Posterior cingulate gyrus (tissue), 11 donors: ENCODE measurements around the gene BCL2.
"Not testable (repeated sequence)": the region's sequence is repeated elsewhere in the genome, so short reads cannot be mapped to it uniquely, and the experiment has no call there.

Experiments
- DNase-seq, 10 donors: peaks; one replicate each; pipeline versions ENCODE4 v3.0.0 to v3.0.0-alpha.2; 2020 to 2021; ENCODE audit warnings: mixed read lengths in 3 of 10
- intact Hi-C: fragments of 100-400 bp; cut with DNase I; formaldehyde crosslinking; loops from one replicate; pipeline ENCODE4 v1.15.1; 2023

The BCL2 gene

DNA sequence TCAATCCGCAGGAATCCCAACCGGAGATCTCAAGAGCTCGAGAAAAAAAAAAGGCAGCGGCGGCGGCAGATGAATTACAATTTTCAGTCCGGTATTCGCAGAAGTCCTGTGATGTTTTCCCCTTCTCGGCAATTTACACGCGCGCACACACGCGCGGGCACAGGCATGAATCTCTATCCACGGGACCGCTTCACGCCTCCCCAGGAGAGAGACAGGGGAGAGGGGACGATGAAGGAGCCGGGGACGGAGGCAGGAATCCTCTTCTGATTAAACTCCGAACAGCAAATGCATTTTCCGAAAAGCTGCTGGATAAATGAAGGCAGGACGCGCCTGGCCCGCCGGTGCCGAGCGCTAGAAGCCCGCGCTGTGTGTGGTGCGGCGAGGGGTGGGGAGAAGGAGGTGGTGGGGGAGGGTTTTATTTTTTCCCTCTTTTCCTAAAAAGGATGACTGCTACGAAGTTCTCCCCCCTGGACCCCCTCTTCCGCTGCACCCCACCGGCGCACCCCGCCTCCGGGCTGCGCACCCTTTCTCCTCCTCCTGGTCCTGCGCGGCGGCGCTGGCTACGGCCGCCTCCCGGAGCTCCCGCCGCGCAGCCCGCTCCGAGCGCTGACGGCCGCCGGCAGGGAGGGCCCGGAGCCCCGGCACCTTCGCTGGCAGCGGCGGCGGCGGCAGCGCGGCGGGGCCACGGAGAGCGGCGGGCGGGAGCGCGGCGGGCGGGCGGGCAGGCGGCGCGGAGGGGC, at the start of gene BCL2:
BCL2 (minus strand) TSS at position 387 of the 740 bp plus-strand sequence.
- DNase-seq, result peak in 8 of 10 donors; percentile 32 to 91 (median 44)
- intact Hi-C loops, result loop anchor here (1.0 to 5.0 kb wide), 4 partner anchors 48 to 602 kb away; partner anchors contain the start of genes KDSR and PHLPP1

DNA sequence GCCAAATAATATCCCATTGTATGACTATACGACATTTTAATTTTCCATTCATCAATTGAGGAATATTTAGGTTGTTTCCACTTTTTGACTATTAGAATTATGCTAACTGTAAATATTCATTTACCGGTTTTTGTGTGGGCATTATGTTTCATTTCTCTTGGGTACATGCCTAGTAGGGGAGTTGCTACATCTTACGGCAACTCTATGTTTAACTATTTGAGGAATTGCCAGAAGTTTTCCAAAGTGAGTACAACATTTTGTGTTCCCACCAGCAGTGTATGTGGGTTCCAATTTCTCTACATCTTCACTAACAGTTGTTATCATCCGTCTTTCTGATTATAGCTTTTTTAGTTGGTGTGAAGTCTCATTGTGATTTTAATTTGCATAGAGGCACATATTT, 49.0 kb upstream of the BCL2 start:
- intact Hi-C loops, result loop anchor here (5.0 kb wide), 1 partner anchor 69 kb away; no protein-coding TSS in a partner anchor
- no peak for DNase-seq

DNA sequence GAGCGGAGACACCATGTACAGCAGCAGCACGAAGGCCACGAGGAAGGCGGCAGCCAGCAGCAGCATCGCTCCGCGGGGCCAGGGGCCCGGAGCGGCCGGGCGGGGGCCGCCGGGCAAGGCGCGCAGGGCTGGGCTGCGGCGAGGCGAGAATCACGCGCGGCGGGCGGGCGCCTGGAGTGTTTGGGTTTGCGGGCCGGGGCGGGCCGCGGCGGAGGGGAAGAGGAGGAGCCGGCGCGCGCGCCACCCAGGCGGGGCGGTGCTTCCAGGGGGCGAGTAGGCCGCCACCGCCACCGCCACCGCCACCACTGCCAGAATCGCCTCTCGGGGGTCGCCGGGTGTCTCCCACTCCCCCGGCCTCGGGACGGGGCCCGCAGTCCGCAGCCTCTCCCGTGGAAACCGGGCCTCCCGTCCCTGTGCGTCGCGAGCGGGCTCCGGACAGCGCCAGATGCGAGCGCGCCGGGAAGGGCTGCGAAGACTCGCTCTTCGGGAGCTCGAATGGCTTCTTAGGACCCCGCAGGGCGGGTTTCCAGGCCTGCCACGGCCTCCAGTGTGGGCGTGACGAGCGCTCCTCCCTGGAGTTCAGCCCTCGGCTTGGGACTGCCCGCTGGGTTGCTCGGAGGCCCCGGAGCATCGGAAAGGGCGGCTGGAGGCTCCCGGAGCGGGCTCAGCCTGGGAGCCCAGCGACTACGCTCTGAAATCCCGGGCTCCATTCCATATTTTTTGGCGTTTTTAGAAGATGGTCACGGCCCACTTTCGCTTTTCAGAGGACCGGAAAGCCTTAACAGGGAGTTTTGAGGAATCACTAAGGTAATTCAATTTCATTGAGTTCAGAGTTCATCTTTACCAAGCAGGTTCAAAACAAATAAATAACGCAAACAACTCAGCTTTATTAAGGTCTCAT, 47.7 kb upstream of the BCL2 start, which contains the start of gene KDSR:
KDSR (minus strand) TSS at position 154 of the 901 bp plus-strand sequence; CDS start at position 66, 88 bp downstream.
- intact Hi-C loops, result loop anchor here (1.0 to 5.0 kb wide), 3 partner anchors 47 to 70 kb away; partner anchors contain the start of gene VPS4B
- DNase-seq, result peak; percentile 84 to 98 (median 92)

DNA sequence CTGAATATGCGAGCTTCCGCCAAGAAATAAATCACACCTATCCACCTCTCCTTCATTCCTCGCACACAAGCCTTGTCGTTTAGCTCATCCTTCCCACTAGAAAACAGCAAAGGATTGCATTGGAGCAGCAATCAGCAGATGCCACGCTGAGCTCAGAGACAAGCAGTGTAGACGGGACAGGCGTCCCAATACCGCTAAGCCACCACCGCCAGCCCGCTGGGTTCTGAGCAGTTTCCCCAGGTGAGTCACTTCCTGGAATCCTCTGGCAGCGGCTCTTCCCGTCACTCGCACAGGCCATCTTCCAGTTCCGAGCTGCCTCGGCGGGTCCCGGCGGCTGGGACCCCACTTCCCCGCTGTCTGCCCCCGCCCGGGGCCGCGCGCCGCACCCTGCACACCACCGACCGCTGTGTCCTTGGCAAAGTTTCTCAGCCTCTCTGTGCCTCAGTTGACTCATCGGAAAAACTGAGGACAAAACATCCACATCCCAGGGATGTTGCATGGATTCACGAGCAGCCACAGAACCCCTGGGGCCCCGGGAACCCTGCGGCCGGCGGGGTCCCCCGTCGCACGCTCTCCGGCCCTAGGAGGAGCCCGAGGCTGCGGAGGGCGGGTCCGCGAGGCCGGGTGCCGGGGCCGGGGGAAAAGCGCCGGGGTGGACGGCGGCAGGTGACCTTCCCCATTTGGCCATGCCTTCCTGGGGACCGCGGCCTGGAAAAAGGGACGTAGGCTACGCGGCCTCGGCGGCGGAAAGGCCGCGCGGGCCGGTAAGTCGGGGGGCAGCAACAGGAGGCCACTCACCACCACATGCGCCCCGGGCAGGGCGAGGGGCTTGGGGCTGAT, 46.9 kb upstream of the BCL2 start:
- DNase-seq, result peak in 8 of 10 donors; percentile 13 to 91 (median 46)
- intact Hi-C loops, result loop anchor here (1.0 to 5.0 kb wide), 3 partner anchors 46 to 71 kb away; partner anchors contain the start of gene VPS4B

DNA sequence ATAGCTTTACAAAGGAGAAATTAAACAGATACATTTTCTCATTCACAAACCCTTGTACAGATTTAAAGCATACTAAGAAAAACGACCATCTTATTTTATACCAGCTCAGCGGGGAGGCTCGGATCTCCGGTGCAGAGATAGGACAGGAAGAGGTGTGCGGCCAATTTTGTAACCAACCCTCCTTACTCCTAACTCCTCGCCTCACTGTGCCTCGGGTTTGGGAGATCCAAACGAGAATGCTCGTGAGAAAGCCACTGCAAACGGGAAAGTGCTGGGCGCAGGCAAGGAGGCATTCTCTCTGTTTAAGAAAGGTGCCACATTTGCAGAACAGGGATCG, 46.3 kb upstream of the BCL2 start:
- intact Hi-C loops, result loop anchor here (5.0 kb wide), 1 partner anchor 71 kb away; no protein-coding TSS in a partner anchor
- peak in 5 of 10 donors; percentile 20 to 79 (median 31) for DNase-seq

DNA sequence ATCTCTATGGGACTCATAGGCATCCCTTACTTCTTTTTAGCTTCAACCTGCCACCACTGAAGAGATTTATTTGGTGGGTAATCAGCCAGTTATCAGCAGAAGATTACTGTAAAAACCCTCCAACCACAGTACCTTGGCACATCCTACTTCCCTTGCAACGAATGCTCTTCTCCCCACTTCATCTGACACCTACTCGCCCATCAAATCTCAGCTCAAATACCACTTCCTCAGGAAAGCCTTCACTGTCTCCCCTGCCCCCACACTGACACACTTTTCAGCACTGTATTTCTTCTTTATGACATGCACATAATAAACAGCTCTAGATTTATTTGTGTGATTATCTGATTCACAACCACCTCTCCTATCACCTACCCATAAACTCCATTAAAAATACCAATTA, 44.4 kb upstream of the BCL2 start:
- DNase-seq, result no peak
- intact Hi-C loops, result no loop called here

DNA sequence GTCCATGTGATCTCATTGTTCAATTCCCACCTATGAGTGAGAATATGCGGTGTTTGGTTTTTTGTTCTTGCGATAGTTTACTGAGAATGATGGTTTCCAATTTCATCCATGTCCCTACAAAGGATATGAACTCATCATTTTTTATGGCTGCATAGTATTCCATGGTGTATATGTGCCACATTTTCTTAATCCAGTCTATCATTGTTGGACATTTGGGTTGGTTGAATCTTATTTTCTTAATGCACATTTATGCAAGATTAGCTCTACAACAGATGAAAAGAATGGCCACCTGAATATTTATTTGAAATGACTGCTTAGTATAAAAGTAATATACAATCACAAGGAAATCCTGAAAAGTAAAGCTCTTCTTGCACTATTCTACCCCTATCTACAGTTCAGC, 43.9 kb upstream of the BCL2 start:
- DNase-seq, intact Hi-C loops: not testable (repeated sequence)

DNA sequence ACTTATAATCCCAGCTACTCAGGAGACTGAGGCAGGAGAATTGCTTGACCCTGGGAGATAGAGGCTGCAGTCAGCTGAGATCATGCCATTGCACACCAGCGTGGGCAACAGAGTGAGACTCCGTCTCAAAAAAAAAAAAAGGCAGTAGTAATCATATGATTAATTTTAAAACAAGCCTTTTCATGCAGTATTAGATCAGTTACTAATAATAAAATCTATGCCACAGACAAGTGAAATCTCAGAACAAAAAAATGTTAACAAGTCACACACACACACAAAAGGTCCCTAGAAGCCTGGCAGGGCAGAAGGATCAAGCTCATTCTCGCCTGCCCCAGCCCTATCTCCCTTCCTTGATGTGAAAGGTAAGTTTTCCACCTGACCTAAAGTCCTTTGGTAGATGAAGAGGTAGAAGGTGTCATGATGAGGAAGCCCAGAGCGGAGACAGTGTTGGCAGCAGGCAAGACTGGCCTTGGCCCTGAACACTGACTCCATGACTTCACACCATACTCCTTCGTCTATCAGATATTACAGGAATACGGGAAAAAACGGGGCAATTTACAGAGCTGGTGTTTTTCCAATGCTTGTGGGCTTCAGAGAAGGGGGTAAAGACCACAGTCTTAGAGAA, 36.8 kb upstream of the BCL2 start:
- no peak for DNase-seq
- intact Hi-C loops, result no loop called here

DNA sequence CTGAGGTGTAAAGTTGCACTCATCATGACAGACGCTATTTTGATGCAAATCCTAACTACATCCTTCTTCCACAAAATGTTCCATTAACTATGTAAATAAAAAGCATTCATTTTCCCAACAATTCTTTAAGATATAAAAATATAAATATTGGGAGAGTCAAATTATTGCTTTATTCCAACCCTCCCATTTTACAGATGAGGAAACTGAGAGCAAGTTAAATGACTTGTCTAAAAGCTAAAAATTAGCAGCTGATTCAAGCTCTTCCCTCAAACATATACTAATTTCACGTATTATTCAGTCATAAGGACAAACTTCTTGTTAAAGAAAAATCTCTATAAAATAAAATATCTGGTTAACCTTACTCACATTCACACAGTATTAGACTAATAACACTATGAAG, 30.7 kb upstream of the BCL2 start:
- DNase-seq, result no peak
- intact Hi-C loops, result no loop called here

DNA sequence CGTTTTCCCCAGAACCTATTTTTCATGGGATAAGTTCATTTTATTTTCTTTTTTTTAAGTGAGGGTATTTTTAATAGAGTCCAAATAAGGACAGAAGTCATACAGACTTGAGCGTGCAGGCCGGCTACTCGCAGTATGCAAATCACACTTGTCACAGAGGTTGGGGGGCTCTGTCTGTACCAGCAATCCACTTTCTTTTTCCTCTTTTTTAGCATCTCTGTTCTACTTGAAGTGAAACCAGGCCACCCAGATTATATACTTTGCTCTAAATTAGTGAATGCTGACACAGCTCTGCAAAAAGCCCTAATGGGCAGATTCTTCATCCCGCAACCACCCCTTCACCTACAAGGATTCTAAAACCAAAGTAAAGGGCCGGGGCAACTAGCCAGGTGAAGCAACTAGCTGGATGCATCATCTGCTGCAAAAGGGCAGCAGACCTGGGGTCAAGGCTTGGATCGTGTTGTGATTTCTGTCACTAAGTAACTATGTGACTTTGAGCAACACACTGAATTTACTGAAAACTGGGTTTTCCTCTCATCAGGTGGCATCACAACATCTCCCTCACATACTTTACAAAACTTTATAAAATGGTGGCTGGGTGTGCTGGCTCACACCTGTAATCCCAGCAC, 29.1 kb upstream of the BCL2 start:
- intact Hi-C loops, result no loop called here

DNA sequence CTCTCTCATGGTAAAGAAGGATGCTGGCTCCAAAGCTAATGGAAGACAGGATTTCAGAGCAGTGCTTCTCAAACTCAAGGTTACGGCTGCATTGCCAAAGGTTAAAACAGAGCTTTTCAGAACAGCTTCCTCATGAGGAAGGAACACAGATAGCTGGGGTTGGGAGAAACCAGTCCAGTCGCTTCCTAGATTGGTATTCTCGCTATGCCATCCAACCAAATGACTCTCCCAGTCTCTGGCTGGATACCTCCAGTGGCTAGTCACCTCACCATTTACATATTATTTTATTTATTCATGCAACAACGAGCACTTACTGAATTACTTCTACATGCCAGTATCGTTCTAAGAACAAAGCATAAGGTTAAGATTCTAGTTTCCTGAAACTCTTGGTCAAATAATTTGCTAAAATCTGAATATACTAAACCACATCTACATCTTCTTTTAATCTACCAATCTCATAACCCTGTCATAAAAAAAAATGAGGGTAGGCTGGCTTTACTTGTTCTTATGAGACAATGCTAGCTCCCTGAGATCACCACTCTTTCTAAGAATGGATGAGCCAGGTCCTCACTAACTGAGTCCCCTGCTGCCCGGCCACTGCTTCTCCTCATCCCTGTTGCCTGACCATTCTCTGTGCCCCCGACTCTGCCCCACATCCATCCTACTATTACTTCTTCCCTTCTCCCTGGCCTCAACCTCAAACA, 27.1 kb upstream of the BCL2 start:
- intact Hi-C loops, result no loop called here
- no peak for DNase-seq

More for the DNA sequence above, 29.1 kb upstream of the BCL2 start:
- no peak for DNase-seq

DNA sequence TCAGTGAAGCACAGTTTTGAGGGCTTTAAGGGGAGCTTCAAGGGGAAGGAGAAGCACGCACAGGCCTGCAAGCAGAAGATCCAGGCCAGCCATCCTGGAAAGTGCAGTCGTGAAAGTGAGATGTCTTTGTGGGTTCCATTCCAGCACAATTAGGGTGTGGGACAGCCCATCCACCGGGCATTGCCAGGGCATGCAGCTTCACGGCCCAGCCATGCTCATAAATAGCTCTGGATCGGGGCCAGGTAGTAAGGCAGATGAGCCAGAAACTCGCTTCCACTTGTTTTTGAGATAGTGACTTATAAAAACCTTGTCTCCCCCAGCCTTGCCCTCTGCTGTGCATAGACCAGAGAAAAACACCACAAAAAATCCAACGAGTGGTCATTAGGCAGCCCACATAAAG, 26.5 kb upstream of the BCL2 start:
- peak in 1 of 10 donors; percentile 19 for DNase-seq
- intact Hi-C loops, result no loop called here

DNA sequence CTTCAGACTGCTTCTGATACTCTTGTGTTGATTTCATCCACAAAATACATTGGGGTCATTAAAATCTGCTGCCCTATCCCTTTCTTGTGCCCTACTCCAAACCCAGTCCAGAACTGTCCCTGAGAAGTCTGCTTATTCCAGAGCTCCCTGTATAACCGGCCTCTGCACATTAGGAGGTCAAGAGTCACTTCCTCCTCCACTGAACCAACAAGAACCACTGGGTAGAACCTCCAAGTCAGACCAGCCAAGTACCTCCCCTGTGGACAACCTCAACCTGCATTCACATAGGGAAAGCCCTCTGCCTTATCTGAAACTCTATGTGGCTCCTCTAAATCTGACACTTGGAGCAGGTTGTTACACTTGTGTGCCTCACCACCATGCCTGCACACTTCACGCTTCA, 25.3 kb upstream of the BCL2 start:
- intact Hi-C loops, result loop anchor here (5.0 kb wide), 1 partner anchor 97 kb away; no protein-coding TSS in a partner anchor
- no peak for DNase-seq

DNA sequence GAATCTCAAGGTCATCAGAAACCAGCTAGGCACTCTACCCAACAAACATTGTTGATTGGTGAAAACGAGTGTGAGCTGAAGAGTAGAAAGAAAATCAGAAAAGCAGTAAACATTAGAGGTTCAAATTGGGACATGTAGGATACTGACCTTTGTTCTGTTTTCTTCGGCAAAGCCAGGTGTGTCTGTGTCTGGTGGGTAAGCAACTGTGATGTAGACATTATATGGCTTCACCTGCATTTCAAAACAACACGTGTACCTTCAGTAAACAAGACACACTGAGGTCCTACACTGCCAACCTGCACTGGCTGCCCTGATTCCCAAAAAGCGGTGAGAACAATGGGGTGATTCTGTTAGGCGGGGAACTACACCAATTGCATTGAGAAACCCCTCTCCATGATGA, 24.7 kb upstream of the BCL2 start:
- intact Hi-C loops, result loop anchor here (5.0 kb wide), 1 partner anchor 98 kb away; no protein-coding TSS in a partner anchor
- DNase-seq, result no peak

DNA sequence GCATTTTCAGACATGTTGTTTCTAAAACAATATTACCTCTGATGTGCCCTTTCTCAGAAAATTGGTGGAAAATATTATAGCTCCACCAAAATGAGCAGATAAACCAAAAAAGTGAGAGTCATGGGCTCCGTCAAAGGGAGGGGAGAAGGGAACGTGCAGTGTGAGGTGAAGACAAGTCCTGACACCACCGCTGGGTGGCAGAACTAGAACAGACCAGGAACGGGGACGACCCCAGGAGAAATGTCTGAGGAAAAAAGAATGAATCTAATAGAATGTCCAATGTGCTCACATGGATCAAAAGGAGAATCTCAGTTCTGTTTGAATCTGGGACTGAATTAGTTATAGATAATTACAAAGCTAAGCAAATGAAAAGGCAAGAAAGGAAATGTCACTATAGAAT, 22.6 kb upstream of the BCL2 start:
- intact Hi-C loops, result loop anchor here (5.0 kb wide), 1 partner anchor 100 kb away; no protein-coding TSS in a partner anchor
- peak in 3 of 10 donors; percentile 27 to 89 (median 39) for DNase-seq

DNA sequence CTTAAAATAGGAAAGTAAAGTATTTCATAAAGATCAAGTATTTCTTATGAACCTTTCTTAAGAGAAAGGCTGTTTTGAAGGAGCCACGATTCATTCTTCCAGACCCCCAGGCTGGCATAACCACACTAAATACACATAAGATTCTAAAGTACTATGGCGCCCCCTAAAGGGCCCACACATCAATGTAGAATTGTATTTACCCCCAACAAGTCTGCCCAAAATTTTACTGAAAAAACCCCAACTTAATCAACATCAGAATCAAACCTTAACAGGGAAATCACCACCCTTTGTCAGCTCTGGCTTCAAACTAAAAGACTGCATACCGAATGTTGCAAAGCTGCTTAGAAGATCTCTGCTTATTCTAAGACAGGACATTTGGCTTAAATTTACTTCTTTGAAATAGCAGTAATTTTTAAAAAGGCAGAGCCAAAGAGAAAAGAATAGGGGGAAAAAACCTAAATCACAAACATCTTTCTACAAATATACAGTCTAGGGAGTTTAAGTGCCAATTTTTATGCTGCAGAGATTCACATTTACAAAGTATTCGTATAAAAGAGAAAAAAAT, 20.4 kb upstream of the BCL2 start:
- intact Hi-C loops, result loop anchor here (5.0 kb wide), 1 partner anchor 102 kb away; no protein-coding TSS in a partner anchor
- DNase-seq, result peak in 2 of 10 donors; percentile 28 to 44

DNA sequence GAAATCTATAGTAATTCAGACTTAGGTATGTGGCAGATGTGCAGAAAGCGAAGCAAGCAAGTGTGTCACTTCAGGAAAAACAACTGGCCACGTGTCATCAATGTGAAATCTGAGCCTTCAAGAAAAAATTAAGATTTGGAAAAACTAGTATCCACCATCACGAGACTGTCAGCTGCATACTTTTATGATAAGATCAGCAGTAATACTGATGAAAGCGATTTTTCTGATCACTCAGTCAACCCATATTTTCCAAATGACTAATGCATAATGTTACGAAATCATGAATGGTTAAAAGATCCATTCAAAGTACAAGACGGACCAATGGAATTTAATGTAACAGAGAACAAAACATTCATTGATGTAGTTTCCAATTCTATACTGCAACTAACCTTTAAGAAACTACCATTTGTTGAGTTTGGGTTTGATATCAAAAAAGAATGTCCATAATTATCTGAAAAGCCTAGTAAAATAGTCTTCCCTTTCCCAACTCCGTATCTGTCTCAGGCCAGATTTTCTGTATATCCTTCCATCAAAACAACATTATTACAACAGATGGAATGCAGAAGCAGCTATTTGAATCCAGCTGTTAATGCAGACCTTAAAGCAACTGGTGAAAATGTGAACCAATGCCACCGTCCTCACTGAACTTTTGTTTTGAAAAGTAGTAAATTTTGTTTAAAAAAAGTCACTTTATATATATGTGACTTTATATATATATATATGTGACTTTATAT, 17.0 kb upstream of the BCL2 start:
- intact Hi-C loops, result no loop called here
- no peak for DNase-seq
